Activated naive CD4-positive, alpha-beta T cell treated with anti-CD3 and anti-CD28 coated beads for 36 hours (primary cell): Measurements from ENCODE around the gene OARD1. TPM values are rescaled to one million over a fixed set of nuclear protein-coding genes. Genes with fewer than 3 reads are reported as not detected.
"Not testable (repeated sequence)": the region's sequence is repeated elsewhere in the genome, so short reads cannot be mapped to it uniquely, and the experiment has no call there.

Experiments used
- CTCF ChIA-PET: fragments of 350-600 bp; sonication (Branson Sonifier 250); formaldehyde crosslinking; loops from one replicate; lab custom pipeline; 2021; ENCODE audit warnings: antibody characterized with exemption; lab: Charles Lee
- DNase-seq: peaks from one replicate; pipeline ENCODE4 v3.0.0-alpha.2; 2020
- H3K27ac Mint-ChIP-seq: one replicate; pipeline ENCODE4 v1.8.0; 2021; ENCODE audit warnings: mild to moderate bottlenecking, mixed read lengths
- H3K27me3 Mint-ChIP-seq: one replicate; pipeline ENCODE4 v1.8.0; 2021; ENCODE audit warnings: low read depth, mixed read lengths
- H3K36me3 Mint-ChIP-seq: one replicate; pipeline ENCODE4 v1.8.0; 2021; ENCODE audit warnings: low read depth, mixed read lengths
- H3K4me1 Mint-ChIP-seq: one replicate; pipeline ENCODE4 v1.8.0; 2021; ENCODE audit warnings: low read depth, mixed read lengths
- H3K4me3 Mint-ChIP-seq: one replicate; pipeline ENCODE4 v1.8.0; 2021; ENCODE audit warnings: mild to moderate bottlenecking, moderate library complexity, mixed read lengths
- H3K9me3 Mint-ChIP-seq: one replicate; pipeline ENCODE4 v1.8.0; 2021; ENCODE audit warnings: mixed read lengths
- intact Hi-C: fragments of 100-400 bp; cut with micrococcal nuclease; formaldehyde crosslinking; loops from one replicate; pipeline ENCODE4 v1.15.1; 2023
- total RNA-seq, 2 experiments: library from RNA; stranded (reverse); gene quantifications; one replicate each; pipeline ENCODE4 v1.2.3, GENCODE V29; 2021

Gene OARD1
- total RNA-seq, 2 experiments from 2014 or later, result 59.0 to 60.8 TPM

GRCh38 chr6:41015860-41016259 lies 56.3 kb downstream of the OARD1 start:
- H3K36me3 Mint-ChIP-seq, intact Hi-C loops, H3K9me3 Mint-ChIP-seq, H3K4me1 Mint-ChIP-seq, H3K27me3 Mint-ChIP-seq, H3K4me3 Mint-ChIP-seq, DNase-seq, H3K27ac Mint-ChIP-seq: not testable (repeated sequence)
- CTCF ChIA-PET, result interaction anchor here (1.3 to 1.9 kb wide), 3 partner anchors 12 to 24 kb away, joined by 7 to 11 read pairs (median 7); partner anchors contain the start of gene UNC5CL

GRCh38 chr6:41014780-41015179 lies 57.4 kb downstream of the OARD1 start:
- H3K4me1 Mint-ChIP-seq, result no peaks in the 10 kb centered on the region
- DNase-seq, result no peak
- CTCF ChIA-PET, result interaction anchor here (0.8 to 1.4 kb wide), 3 partner anchors 10 to 25 kb away, joined by 3 to 7 read pairs (median 7); partner anchors contain the start of gene UNC5CL
- intact Hi-C loops, result no loop called here
- no peak overlapping the region for H3K27ac Mint-ChIP-seq
- no peak overlapping the region for H3K4me3 Mint-ChIP-seq
- no peaks in the 10 kb centered on the region for H3K27me3 Mint-ChIP-seq
- H3K36me3 Mint-ChIP-seq, result no peaks in the 10 kb centered on the region
- H3K9me3 Mint-ChIP-seq, result no peaks in the 10 kb centered on the region

Other genes starting within 250 kb of the OARD1 start
- gene UNC5CL, start 33.1 kb downstream of the OARD1 start, total RNA-seq, result 1 to 10 TPM; 2.3 to 3.0 TPM
- not detected for gene TSPO2, start 29.9 kb downstream of the OARD1 start, total RNA-seq
- not detected for gene APOBEC2, start 19.2 kb downstream of the OARD1 start, total RNA-seq
- 10 to 100 TPM; 38.0 to 38.7 TPM for gene NFYA, start 618 bp upstream of the OARD1 start, total RNA-seq
- not detected for gene TREML1, start 82.0 kb upstream of the OARD1 start, total RNA-seq
- gene TREM2, start 90.8 kb upstream of the OARD1 start, total RNA-seq, result not detected
- gene TREML2, start 128.8 kb upstream of the OARD1 start, total RNA-seq, result 10 to 100 TPM; 12.1 to 12.2 TPM
- gene TREML4, start 156.0 kb upstream of the OARD1 start, total RNA-seq, result not detected
- 1 to 10 TPM; 4.3 to 4.5 TPM for gene TREM1, start 214.3 kb upstream of the OARD1 start, total RNA-seq